ELF-1 (cell line): ENCODE data around the gene ODAD2.
A peak's percentile ranks its signal among the peaks of the same experiment; 100 is the strongest.

Source experiments
- DNase-seq: peaks from one replicate; pipeline ENCODE4 v3.0.0-alpha.2; 2016; ENCODE audit warnings: low read depth, low spot score

Gene ODAD2

DNA sequence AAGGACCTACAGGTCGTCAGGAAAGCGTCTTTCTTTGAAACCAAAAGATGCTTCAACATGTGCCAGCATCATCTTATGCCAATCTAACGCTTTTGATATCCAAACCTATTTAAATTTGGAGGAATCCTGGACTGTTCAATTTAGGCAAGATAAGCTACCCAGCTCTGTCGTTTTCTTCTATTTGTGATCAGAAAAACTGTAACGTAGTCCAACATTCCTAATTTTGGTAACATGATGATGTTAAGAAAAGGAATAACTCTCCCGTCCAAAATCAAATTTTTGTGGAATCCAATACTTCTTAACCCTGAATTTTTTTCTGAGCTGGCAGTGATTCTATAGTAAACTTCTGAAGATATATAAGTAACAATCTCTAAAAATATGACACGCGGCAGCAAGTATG, 160.0 kb downstream of the ODAD2 start:
- DNase-seq: no peak

GRCh38 chr10:27838361-27838760, 160.5 kb downstream of the ODAD2 start:
- no peak for DNase-seq

DNA sequence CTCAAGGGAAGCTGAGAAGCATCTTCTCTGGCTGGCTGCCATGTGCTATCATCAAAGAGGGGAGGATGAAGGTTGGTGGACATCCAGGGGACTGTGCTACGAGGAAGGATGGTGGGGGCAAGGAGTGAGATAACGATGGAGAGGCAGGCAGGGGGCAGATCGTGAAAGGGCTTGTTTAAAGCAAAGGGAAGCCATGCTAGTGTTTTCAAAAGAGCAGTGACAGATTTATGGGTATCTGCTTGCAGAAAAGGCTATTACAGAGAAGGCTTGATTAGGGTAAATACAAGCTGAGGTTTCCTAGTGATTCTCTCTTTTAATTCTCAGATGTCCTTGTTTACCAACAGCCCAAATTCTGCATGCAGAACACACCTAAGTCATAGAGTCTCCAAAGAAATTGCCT, 164.4 kb downstream of the ODAD2 start:
- DNase-seq: no peak

- DNase-seq: no peak
Measured at GRCh38 chr10:27833792-27834191, 165.1 kb downstream of the ODAD2 start.

- DNase-seq: no peak
Measured at GRCh38 chr10:27832826-27833225, 166.1 kb downstream of the ODAD2 start.

DNA sequence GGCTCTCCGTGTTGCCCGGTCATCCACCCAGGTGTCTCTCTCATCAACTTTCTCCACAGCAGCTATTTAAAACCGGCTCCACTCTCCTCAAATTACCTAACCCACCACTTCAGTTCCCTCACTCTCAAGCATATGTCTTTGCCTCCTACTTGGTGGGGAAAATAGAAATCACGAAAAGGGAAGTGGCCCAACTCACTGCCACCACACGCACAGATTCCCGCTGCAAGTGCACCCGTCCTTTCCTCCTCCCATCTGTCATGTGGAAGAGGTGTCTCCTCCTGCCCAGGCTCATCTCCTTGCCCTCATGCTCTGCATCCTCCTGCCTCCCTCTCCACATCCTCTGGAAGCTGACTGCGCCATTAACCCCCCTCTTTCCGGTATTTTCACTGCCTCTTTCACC, 172.5 kb downstream of the ODAD2 start:
- no peak for DNase-seq

- no peak for DNase-seq
Measured at GRCh38 chr10:27822301-27822700, 176.6 kb downstream of the ODAD2 start.

DNA sequence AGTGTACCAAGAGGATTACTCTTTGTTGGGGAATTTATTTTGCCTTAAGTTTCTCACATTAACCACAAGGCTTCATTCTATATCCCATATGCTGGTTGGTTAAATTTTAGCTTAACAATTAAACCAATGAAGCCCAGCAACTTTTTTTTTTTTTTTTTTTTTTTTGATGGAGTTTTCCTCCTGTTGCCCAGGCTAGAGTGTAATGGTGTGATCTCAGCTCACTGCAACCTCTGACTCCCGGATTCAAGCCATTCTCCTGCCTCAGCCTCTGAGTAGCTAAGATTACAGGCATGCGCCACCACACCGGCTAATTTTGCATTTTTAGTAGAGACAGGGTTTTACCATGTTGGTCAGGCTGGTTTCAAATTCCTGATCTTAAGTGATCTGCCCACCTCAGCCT, 178.2 kb downstream of the ODAD2 start:
- DNase-seq: no peak

- no peak for DNase-seq
Measured at GRCh38 chr10:27819781-27820531, 178.9 kb downstream of the ODAD2 start.

GRCh38 chr10:27816320-27816719, 182.6 kb downstream of the ODAD2 start:
- DNase-seq: no peak

- no peak for DNase-seq
Measured at GRCh38 chr10:27815846-27816245, 183.0 kb downstream of the ODAD2 start.

- DNase-seq: no peak
Measured at GRCh38 chr10:27815261-27815660, 183.6 kb downstream of the ODAD2 start.

- DNase-seq: no peak
Measured at GRCh38 chr10:27805180-27805579, 193.7 kb downstream of the ODAD2 start.

- DNase-seq: no peak
Measured at GRCh38 chr10:27804136-27804535, 194.7 kb downstream of the ODAD2 start.

GRCh38 chr10:27801171-27801785, 197.6 kb downstream of the ODAD2 start:
- DNase-seq: no peak

DNA sequence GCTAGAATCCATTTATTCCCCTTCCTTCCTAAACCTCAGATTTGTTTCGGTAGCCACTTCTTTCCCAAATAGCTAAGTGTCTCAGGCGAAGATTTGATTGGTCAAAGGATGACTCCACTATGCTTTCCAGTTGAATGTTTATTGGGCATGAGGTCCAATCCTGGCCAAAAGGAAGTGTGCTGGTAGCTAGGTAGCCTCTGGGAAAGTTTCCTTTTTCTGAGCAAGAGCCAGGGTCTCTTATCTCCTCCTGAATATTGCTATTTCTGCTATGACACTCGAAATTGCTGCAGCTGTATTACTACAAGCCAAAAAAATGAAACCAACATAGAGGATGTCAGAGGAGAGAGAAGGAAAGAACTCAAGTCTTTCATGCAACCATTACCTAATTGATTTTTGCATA, 199.8 kb downstream of the ODAD2 start:
- no peak for DNase-seq

- DNase-seq: no peak
Measured at GRCh38 chr10:27794157-27794556, 204.7 kb downstream of the ODAD2 start.

DNA sequence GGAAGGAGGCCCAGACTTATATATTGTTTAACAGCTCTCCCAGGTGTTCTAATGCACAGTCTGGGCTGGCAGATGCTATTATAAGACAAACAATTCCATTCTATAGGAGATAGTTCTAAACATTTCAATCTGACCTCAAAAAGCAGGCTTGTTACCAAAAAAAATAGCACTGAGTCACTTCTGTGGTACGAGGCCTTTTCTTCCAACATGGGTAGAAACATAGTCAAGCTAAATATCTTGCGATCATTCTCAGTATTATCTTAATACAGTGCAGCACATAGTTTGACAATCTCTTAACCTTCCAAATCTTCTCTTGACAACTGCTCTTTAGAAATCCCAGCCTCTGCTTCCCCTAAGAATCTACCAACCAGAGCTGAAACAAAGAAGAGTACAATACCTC, 206.7 kb downstream of the ODAD2 start:
- no peak for DNase-seq

- DNase-seq: no peak
Measured at GRCh38 chr10:27784272-27784671, 214.6 kb downstream of the ODAD2 start.

GRCh38 chr10:27783660-27784059, 215.2 kb downstream of the ODAD2 start:
- peak; percentile 63 for DNase-seq

GRCh38 chr10:27779462-27780015, 219.3 kb downstream of the ODAD2 start:
- DNase-seq: no peak

DNA sequence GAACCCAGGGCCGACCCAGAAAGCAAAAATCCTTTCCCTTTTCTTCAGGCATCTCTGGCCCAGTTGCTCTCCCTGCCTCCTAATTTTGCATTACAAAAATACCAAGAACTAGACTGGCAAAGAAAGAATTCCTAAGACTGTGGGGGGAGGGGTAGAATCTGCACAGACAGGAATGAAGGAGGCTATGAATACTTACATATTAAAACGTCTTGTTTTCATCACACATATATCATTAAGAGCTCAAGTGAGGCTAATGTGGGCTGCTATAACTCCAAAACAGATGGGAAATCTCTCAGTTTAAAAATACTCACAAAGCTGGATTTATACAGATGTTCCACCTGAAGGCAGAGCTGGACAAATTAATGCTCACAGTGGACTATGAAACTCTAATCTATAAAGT, 224.0 kb downstream of the ODAD2 start:
- DNase-seq: no peak

DNA sequence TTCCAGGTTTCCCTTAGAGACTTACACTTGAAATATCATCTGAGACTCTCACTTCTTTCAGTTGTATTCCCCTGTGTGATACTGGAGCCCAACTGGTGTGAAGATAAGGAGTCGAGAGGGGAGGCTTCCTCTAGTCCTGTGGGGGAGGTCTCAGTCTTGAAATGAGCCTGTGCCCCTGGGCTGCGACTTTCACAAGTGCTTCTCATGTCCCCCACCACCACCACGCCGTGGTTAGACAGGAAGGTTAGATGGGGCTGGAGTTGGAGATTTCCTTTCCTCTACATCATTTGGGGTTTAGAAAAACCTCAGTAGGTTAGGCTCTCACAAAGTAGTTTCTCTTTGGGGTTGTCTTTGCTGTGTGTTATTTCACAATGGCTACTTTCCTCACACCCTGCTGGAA, 227.6 kb downstream of the ODAD2 start:
- no peak for DNase-seq
